Measurements from ENCODE around the gene ZNF773. TPM values are rescaled to one million over a fixed set of nuclear protein-coding genes. Genes with fewer than 3 reads are reported as not detected.
"Not testable (repeated sequence)": the region's sequence is repeated elsewhere in the genome, so short reads cannot be mapped to it uniquely, and the experiment has no call there.

Gene ZNF773
- 10 to 100 TPM; 17.9 to 20.3 TPM for total RNA-seq

DNA sequence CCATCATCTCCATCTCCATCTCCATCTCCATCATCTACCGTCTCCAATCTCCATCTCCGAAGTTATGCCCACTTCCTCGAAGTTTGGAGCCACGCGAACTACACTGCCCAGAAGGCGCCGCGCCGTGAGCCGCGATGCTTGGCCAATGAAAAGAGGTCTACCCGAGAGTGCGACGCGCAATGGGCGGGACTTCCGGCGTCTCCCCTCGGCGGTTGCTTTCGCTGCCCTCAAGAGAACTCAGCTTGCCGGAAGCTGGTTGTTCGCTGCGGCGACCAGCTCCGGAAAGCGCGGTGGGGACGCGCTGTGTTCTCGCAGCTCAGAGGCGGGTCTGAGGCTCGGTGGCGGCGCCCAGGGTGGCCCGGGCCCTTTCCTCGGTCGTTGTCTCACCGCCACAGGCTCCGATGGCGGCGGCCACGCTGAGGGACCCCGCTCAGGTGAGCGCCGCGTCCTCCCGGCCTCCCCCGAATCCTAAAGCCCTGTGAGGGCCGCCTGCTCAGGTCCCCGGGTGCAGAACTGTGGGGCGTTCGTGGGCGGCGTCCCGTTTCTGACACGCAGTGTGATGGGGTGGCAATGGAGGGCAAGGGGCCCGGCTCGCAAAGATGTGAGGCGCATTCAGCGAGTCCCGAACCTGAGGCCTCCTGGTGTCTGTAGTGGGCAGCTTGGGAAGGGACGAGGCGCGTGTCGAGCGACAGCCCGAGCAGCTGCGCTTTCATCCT, at the start of gene ZNF773:
TSS of gene ZNF773 (plus strand) at position 259 of the 716 bp plus-strand sequence. CDS start at position 402, 143 bp downstream.
- H3K4me1 ChIP-seq (replicated peaks); H3K27me3 ChIP-seq (replicated peaks; ENCODE audit: insufficient read depth); H3K9me3 ChIP-seq; intact Hi-C loops (cut with DNase I); H3K36me3 ChIP-seq: not testable (repeated sequence)
- H3K4me3 ChIP-seq: peak within 1 kb of the TSS; percentile 76 to 88
- under 1% methylated on average over 62 of the region's 69 CpGs for WGBS
- peak; percentile 94 for DNase-seq (ENCODE audit: low spot score)
- TF ChIP-seq POLR2A (IDR thresholded peaks at IDR 0.05) (peak; percentile 72), POLR2AphosphoS5 (IDR thresholded peaks at IDR 0.05) (peak; percentile 94)
- peak within 1 kb of the TSS; percentile 81 to 83 for H3K27ac ChIP-seq

DNA sequence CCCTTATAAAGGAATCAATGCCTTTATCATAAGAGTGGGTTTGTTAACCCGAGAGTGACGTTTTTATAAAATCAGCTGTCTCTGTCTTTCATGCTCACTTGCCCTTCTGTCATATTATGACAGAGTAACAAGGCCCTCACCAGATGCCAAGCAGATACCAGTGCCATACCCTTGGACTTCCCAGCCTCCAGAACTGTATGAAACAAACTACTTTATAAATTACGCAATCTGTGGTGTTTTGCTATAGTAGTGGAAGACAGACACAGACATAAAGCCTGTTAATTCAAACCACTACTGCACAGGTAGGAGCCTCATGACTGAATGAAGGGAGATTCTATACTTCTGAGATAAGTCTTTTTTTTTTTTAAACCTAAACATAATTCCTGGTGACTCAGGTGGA, 47.4 kb upstream of the ZNF773 start:
- no peaks in the 10 kb centered on the region for H3K9me3 ChIP-seq

GRCh38 chr19:57465680-57466381, 33.9 kb upstream of the ZNF773 start:
- WGBS: 86% methylated on average over 5 of the region's 5 CpGs
- Histone ChIP-seq H3K36me3 (peaks cover 0 to 2% of the 10 kb centered on the region in 2 donors), H3K4me1 (replicated peaks) (no peaks in the 10 kb centered on the region), H3K9me3 (no peaks in the 10 kb centered on the region), H3K27me3 (replicated peaks; ENCODE audit: insufficient read depth) (no peaks in the 10 kb centered on the region), H3K27ac (no peak overlapping the region), H3K4me3 (no peak overlapping the region)
- no peak for DNase-seq (ENCODE audit: low spot score)
- intact Hi-C loops (cut with DNase I): no loop called here
- TF ChIP-seq, protein P1, sequence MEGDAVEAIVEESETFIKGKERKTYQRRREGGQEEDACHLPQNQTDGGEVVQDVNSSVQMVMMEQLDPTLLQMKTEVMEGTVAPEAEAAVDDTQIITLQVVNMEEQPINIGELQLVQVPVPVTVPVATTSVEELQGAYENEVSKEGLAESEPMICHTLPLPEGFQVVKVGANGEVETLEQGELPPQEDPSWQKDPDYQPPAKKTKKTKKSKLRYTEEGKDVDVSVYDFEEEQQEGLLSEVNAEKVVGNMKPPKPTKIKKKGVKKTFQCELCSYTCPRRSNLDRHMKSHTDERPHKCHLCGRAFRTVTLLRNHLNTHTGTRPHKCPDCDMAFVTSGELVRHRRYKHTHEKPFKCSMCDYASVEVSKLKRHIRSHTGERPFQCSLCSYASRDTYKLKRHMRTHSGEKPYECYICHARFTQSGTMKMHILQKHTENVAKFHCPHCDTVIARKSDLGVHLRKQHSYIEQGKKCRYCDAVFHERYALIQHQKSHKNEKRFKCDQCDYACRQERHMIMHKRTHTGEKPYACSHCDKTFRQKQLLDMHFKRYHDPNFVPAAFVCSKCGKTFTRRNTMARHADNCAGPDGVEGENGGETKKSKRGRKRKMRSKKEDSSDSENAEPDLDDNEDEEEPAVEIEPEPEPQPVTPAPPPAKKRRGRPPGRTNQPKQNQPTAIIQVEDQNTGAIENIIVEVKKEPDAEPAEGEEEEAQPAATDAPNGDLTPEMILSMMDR (IDR thresholded peaks at IDR 0.05): no peak
- no peak for TF ChIP-seq POLR2AphosphoS5 (IDR thresholded peaks at IDR 0.05)
- no peak for TF ChIP-seq POLR2A (IDR thresholded peaks at IDR 0.05)

More for the DNA sequence above, 47.4 kb upstream of the ZNF773 start:
- no peaks in the 10 kb centered on the region for H3K36me3 ChIP-seq
- WGBS: 98% methylated on average over 3 of the region's 3 CpGs
- no peak overlapping the region for H3K27ac ChIP-seq
- no peaks in the 10 kb centered on the region for H3K27me3 ChIP-seq (replicated peaks; ENCODE audit: insufficient read depth)
- TF ChIP-seq POLR2AphosphoS5 (IDR thresholded peaks at IDR 0.05): no peak
- TF ChIP-seq, protein P1 (IDR thresholded peaks at IDR 0.05): no peak
- TF ChIP-seq POLR2A (IDR thresholded peaks at IDR 0.05): no peak
- H3K4me3 ChIP-seq: no peak overlapping the region
- no peaks in the 10 kb centered on the region for H3K4me1 ChIP-seq (replicated peaks)
- intact Hi-C loops (cut with DNase I): no loop called here
- no peak for DNase-seq (ENCODE audit: low spot score)

DNA sequence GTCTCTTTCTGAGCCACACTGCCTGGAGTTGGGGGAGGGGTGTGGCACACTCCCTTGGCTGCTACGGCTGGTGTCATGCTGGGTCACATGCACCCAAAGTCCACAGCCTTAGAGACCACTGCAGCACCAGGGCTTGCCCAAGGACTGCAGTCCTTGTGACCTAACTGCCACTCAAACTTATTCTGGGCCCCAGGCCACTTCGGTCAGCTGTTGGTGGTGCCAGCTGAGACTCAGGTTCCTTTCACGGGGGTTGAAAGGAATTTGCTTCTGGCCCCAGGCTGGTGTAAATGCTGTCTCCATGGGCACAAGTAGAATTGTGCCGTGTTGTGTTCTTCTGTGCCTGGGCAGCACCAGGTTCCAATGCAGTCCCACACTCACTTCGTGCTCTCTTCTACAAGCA, 33.2 kb upstream of the ZNF773 start:
- no peak for DNase-seq (ENCODE audit: low spot score)
- H3K4me1 ChIP-seq (replicated peaks): no peaks in the 10 kb centered on the region
- no peak overlapping the region for H3K4me3 ChIP-seq
- intact Hi-C loops (cut with DNase I): no loop called here
- WGBS: 95% methylated on average over 5 of the region's 5 CpGs
- no peaks in the 10 kb centered on the region for H3K9me3 ChIP-seq
- H3K36me3 ChIP-seq: peaks cover 0 to 2% of the 10 kb centered on the region in 2 donors
- H3K27me3 ChIP-seq (replicated peaks; ENCODE audit: insufficient read depth): no peaks in the 10 kb centered on the region
- TF ChIP-seq POLR2AphosphoS5 (IDR thresholded peaks at IDR 0.05) (no peak), POLR2A (IDR thresholded peaks at IDR 0.05) (no peak)
- TF ChIP-seq, protein P1 (IDR thresholded peaks at IDR 0.05): no peak
- no peak overlapping the region for H3K27ac ChIP-seq

GRCh38 chr19:57473646-57474045, 26.1 kb upstream of the ZNF773 start:
- no peak overlapping the region for H3K27ac ChIP-seq
- no peaks in the 10 kb centered on the region for H3K27me3 ChIP-seq (replicated peaks; ENCODE audit: insufficient read depth)
- 96% methylated on average over 4 of the region's 4 CpGs for WGBS
- peaks cover 3% of the 10 kb centered on the region for H3K9me3 ChIP-seq
- TF ChIP-seq POLR2AphosphoS5 (IDR thresholded peaks at IDR 0.05) (no peak), POLR2A (IDR thresholded peaks at IDR 0.05) (no peak)
- TF ChIP-seq, protein P1 (IDR thresholded peaks at IDR 0.05): no peak
- no peak for DNase-seq (ENCODE audit: low spot score)
- intact Hi-C loops (cut with DNase I): no loop called here
- H3K4me1 ChIP-seq (replicated peaks): no peaks in the 10 kb centered on the region
- H3K36me3 ChIP-seq: peaks cover 7 to 9% of the 10 kb centered on the region in 2 donors
- no peak overlapping the region for H3K4me3 ChIP-seq

Data from prostate gland (tissue), 2 donors.